GM18508 (cell line): ENCODE measurements around the gene RPS15.
"Not testable (repeated sequence)": the region's sequence is repeated elsewhere in the genome, so short reads cannot be mapped to it uniquely, and the experiment has no call there.

Experiments
- ATAC-seq: cut with Tn5 transposase; IDR thresholded peaks from one replicate; pipeline ENCODE4 v1.9.1; 2021; ENCODE audit warnings: moderate number of reproducible peaks; ENCODE audit not compliant: insufficient read depth, unreplicated experiment

RPS15 gene

DNA sequence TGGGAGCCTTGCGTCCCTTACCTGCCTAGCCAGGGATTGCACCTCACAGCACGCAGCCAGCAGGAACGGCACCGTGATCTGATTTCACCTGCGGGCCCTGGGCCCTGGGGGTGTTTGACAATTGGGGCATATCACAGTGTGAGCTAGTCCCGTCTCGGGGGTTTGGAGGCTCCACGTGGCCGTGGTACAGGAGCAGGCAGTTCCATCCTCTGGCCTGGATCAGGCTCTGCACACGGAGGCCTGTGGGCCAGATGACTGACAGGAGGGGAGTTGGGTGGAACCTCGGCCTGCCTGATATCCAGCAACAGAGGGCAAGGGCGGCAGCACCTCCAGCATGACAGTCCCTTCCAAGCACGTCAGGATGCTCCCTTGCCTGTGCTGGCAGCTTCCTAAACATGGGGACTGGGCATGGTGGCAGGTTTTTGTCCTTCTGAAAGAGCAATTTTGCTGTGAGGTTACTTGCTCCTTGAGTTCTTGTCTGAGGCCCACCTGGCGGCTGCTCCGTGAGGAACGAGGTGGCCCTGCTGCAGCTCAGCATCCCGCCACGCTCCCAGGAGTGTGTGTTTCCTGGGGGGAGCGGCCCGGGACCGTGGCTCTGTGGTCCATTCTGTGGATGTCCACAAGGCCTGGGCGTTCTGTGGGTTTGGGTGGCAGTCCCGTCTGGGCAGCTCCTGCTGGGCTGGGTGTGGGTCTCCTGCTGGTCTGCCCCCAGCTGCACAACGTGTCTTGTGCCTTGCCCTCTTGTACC is 6.3 kb upstream of the RPS15 start:
- no peak for ATAC-seq

GRCh38 chr19:1432507-1432887 is 5.7 kb upstream of the RPS15 start:
- ATAC-seq: no peak

GRCh38 chr19:1433119-1434039 is 4.8 kb upstream of the RPS15 start:
- no peak for ATAC-seq

- no peak for ATAC-seq
These were observed 4.2 kb upstream of the RPS15 start for GRCh38 chr19:1434040-1434366.

DNA sequence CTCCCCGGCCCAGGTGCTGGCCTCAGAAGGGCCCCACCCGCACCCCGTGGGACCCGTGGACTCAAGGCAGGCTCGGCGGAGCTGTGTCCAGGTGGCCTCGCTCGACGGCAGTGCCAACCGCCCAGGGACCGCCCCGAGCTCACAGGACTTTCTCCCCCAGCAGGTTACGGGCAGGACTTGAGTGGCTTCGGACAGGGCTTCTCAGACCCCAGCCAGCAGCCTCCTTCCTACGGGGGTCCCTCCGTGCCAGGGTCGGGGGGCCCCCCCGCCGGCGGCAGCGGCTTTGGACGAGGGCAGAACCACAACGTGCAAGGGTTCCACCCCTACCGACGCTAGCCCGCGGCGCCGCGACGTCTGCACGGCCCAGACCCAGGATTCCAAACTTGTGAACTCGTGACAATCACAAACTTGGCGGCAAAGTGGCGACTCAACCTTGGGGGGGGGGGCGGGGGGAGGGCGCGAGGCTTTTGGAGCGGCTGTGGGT is 3.6 kb upstream of the RPS15 start:
- ATAC-seq: no peak

DNA sequence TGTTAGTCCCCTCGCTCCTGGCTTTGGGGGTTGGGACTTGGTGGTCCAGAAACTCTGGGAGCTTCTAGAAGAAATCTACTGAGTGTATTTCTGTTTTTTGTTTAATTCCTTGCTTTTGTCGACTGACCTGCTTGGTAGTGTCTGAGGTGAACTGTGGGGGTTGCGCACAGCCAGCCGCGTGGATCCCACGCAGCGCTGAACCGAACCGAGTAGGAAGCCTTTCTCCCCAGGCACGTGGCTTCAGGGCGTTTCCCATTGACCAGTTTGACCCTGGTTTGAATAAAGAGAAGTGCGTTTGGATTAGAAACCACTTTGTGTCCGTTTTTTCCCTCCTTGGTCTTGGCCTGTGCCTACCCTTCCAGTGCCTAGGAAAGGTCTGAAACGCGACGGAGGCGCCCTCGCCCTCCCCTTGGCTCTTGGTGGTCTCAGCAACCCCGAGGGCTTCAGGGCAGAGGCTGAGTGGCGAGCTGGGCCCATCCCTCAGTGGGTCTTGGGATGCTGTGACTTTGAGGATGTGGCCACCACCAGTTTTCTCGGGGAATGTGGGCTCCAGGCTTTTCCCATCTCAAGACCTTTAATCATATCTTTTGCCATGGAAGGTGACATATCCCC is 2.7 kb upstream of the RPS15 start:
- ATAC-seq: no peak

- no peak for ATAC-seq
These were observed 587 bp upstream of the RPS15 start for GRCh38 chr19:1437609-1438008.

- ATAC-seq: no peak
These were observed 748 bp downstream of the RPS15 start for GRCh38 chr19:1438933-1439354.

- ATAC-seq: not testable (repeated sequence)
These were observed 1.6 kb downstream of the RPS15 start for GRCh38 chr19:1439525-1440417.

GRCh38 chr19:1440418-1440801 is 2.2 kb downstream of the RPS15 start:
- no peak for ATAC-seq

DNA sequence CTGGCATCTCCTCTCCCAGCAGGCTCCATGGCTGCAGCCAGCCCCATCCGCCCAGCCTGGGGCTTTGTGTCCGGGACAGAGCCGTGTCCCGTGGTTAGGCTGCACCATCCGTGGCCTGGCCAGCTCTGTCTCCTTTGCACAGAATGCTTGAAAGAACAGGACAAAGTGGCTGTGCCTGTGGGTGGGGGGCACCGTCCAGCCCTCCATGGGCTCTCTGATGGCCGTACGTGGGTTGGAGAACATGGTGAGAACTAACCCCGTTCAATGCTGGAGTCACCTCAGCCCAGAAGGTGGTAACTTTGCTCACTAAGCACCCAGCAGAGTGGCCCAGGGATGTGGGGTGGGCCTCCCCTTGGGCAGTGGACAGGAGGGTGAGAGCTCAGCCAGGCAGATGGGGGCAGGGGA is 2.8 kb downstream of the RPS15 start:
- no peak for ATAC-seq

DNA sequence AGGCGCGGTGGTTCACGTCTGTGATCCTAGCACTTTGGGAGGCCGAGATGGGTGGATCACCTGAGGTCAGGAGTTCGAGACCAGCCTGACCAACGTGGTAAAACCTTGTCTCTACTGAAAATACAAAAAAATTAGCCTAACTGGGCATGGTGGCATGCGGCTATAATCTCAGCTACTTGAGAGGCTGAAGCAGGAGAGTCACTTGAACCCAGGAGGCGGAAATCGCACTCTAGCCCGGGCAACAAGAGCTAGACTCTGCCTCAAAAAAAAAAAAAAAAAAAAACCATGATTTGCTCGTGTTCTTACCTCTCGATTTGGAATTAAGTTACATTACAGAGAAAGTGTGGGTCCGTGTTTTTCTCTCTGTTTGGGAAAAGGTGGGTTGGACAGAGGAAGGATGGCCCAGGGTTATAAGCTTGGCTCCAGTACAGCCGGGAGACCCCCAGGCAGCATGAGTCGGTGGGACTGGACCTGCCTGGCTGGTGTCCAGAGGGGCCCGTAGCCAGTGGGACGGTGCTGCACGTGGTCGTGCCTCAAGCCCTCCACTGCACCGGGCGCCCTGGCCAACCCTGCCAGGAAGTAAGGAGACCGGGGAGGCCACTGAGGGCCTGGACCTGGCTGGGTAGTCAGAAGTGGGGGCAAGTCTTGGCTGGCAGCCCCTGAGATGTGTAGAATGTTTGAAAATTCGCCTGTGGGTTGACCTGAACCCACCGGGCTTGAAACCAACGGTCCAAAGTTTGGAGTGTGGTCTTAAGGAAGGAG is 3.7 kb downstream of the RPS15 start:
- ATAC-seq: no peak

- no peak for ATAC-seq
These were observed 7.2 kb downstream of the RPS15 start for GRCh38 chr19:1445185-1445931.

DNA sequence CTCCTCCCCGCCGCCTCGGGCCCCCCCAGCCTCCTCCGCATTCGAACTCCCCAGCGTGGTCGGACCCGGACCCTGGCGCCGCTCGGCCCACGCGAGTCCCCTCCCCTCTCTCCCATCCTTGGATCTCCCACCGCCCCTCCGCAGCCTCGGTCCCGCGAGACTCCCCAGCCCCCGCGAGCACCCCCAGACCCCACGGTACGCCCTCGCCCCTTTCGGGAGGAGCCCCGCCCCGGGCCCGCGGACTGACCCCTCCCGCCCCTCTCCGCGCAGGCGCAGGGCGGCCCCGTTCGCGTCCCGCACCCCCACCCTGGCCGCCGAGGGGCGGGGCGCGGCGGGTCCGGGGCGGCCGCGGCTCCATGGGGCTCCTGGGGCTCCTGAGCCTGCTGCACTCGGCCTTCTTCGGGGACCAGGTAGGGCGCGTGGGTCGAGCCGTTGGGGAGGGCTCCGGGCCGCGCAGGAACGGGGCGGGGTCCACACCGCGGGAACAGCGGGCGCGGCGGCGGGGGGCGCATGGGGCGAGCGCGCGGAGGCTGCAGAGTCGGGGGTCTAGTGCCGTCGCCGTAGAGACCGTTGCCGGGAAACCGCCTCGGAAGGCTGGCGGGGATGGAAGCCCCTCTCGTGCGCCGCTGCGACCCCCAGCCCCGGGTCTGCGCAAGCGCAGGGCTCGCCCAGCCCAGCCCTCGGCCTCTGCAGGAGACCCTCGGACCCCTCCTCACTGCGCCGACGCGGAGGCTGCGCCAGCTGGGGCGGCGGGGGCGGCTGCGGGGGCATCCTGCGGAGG is 7.9 kb downstream of the RPS15 start:
- ATAC-seq: no peak

DNA sequence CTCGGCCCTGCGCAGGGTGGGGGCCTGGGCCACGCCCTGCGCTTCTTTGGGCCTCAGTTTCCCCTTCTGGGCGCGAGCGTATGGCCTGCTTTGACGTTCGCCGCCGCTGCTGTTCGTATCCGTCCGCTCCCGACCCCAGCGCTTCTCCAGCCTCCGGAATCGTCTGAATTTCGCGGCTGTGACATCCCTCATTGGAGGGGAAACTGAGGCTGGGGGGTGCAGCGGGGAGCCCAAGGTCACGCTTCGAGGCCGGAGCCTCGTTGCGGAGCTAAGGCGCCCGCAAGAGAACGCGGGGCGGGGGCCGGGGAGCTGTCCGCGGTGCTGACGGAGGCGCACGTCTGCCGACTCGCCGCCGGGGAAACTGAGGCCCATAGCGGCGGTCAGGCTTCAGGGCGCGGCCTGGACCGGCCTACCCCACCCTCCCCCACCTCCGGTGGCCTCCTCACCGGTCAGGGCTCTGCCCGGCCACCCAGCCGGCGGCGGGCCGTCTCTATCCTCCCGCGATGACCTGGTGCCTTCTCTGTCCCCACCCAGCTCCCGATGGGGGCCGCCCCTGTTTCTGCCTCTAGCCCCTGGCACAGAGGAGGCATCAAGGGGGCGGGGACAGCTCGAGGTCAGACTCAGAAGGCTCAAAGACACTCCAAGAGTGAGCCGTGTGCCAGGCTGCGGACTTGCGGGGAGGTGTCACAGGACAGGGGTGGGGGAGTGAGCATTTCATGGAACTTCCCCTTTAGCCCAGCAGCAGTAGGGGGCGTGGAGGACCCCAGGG is 8.7 kb downstream of the RPS15 start:
- ATAC-seq: no peak

GRCh38 chr19:1447504-1447903 is 9.3 kb downstream of the RPS15 start:
- no peak for ATAC-seq

- no peak for ATAC-seq
These were observed 9.7 kb downstream of the RPS15 start for GRCh38 chr19:1447944-1448343.
